ENCODE results near the gene OAS3. TPM values are rescaled to one million over a fixed set of nuclear protein-coding genes. Genes with fewer than 3 reads are reported as not detected.

The OAS3 gene
- total RNA-seq, 1 donor from 2014 or later: not detected

GRCh38 chr12:112967858-112968257 lies 29.6 kb downstream of the OAS3 start:
- H3K27ac Mint-ChIP-seq (ENCODE audit: unreplicated experiment): no peak overlapping the region
- H3K9me3 Mint-ChIP-seq (ENCODE audit: unreplicated experiment): no peaks in the 10 kb centered on the region
- no peaks in the 10 kb centered on the region for H3K4me1 Mint-ChIP-seq (ENCODE audit: low read depth, unreplicated experiment)
- no peak overlapping the region for H3K4me3 Mint-ChIP-seq (ENCODE audit: unreplicated experiment)
- peaks cover 2% of the 10 kb centered on the region for H3K27me3 Mint-ChIP-seq (ENCODE audit: unreplicated experiment)
- TF ChIP-seq CTCF (IDR thresholded peaks at IDR 0.05; ENCODE audit: partially characterized antibody, unreplicated experiment): no peak
- no peak for DNase-seq
- H3K36me3 Mint-ChIP-seq (ENCODE audit: unreplicated experiment): peaks cover 10% of the 10 kb centered on the region

GRCh38 chr12:112969547-112970306 lies 31.5 kb downstream of the OAS3 start:
- Mint-ChIP-seq H3K36me3 (ENCODE audit: unreplicated experiment) (peaks cover 5% of the 10 kb centered on the region), H3K4me1 (ENCODE audit: low read depth, unreplicated experiment) (no peaks in the 10 kb centered on the region), H3K27ac (ENCODE audit: unreplicated experiment) (no peak overlapping the region), H3K4me3 (ENCODE audit: unreplicated experiment) (no peak overlapping the region), H3K9me3 (ENCODE audit: unreplicated experiment) (peaks cover 1% of the 10 kb centered on the region), H3K27me3 (ENCODE audit: unreplicated experiment) (peaks cover 2% of the 10 kb centered on the region)
- TF ChIP-seq CTCF (IDR thresholded peaks at IDR 0.05; ENCODE audit: partially characterized antibody, unreplicated experiment): no peak
- no peak for DNase-seq

GRCh38 chr12:112970391-112970790 lies 32.1 kb downstream of the OAS3 start:
- TF ChIP-seq CTCF (IDR thresholded peaks at IDR 0.05; ENCODE audit: partially characterized antibody, unreplicated experiment): no peak
- H3K9me3 Mint-ChIP-seq (ENCODE audit: unreplicated experiment): peaks cover 1% of the 10 kb centered on the region

GRCh38 chr12:112971248-112971647 lies 33.0 kb downstream of the OAS3 start:
- DNase-seq: no peak
- no peak for TF ChIP-seq CTCF (IDR thresholded peaks at IDR 0.05; ENCODE audit: partially characterized antibody, unreplicated experiment)
- H3K36me3 Mint-ChIP-seq (ENCODE audit: unreplicated experiment): peaks cover 5% of the 10 kb centered on the region
- no peak overlapping the region for H3K27ac Mint-ChIP-seq (ENCODE audit: unreplicated experiment)
- H3K4me3 Mint-ChIP-seq (ENCODE audit: unreplicated experiment): no peak overlapping the region
- H3K27me3 Mint-ChIP-seq (ENCODE audit: unreplicated experiment): no peaks in the 10 kb centered on the region
- H3K9me3 Mint-ChIP-seq (ENCODE audit: unreplicated experiment): peaks cover 1% of the 10 kb centered on the region
- no peaks in the 10 kb centered on the region for H3K4me1 Mint-ChIP-seq (ENCODE audit: low read depth, unreplicated experiment)

More at GRCh38 chr12:112970391-112970790, 32.1 kb downstream of the OAS3 start:
- Mint-ChIP-seq H3K4me3 (ENCODE audit: unreplicated experiment) (no peak overlapping the region), H3K27me3 (ENCODE audit: unreplicated experiment) (peaks cover 2% of the 10 kb centered on the region), H3K27ac (ENCODE audit: unreplicated experiment) (no peak overlapping the region), H3K36me3 (ENCODE audit: unreplicated experiment) (peaks cover 5% of the 10 kb centered on the region), H3K4me1 (ENCODE audit: low read depth, unreplicated experiment) (no peaks in the 10 kb centered on the region)
- DNase-seq: no peak

GRCh38 chr12:112973011-112973735 lies 34.9 kb downstream of the OAS3 start:
- Mint-ChIP-seq H3K36me3 (ENCODE audit: unreplicated experiment) (peaks cover under 1% of the 10 kb centered on the region), H3K27ac (ENCODE audit: unreplicated experiment) (no peak overlapping the region), H3K4me1 (ENCODE audit: low read depth, unreplicated experiment) (no peaks in the 10 kb centered on the region), H3K27me3 (ENCODE audit: unreplicated experiment) (no peaks in the 10 kb centered on the region), H3K4me3 (ENCODE audit: unreplicated experiment) (no peak overlapping the region), H3K9me3 (ENCODE audit: unreplicated experiment) (peaks cover 1% of the 10 kb centered on the region)
- no peak for DNase-seq
- no peak for TF ChIP-seq CTCF (IDR thresholded peaks at IDR 0.05; ENCODE audit: partially characterized antibody, unreplicated experiment)
